DND-41 (cell line): ENCODE data around the gene GLCE.

Experiments used
- CTCF ChIP-seq: IDR thresholded peaks from 2 replicates; pipeline ENCODE4 v1.5.1; 2012; ENCODE audit warnings: borderline replicate concordance, low read length, moderate library complexity, mild to moderate bottlenecking; ENCODE audit not compliant: poor library complexity, severe bottlenecking; ENCODE audit errors: extremely low read depth
- EZH2 ChIP-seq: IDR thresholded peaks from 3 replicates; pipeline ENCODE4 v1.6.1; 2012; ENCODE audit warnings: borderline replicate concordance, low read depth, mild to moderate bottlenecking, moderate library complexity, low read length, inconsistent platforms; ENCODE audit not compliant: severe bottlenecking

DNA sequence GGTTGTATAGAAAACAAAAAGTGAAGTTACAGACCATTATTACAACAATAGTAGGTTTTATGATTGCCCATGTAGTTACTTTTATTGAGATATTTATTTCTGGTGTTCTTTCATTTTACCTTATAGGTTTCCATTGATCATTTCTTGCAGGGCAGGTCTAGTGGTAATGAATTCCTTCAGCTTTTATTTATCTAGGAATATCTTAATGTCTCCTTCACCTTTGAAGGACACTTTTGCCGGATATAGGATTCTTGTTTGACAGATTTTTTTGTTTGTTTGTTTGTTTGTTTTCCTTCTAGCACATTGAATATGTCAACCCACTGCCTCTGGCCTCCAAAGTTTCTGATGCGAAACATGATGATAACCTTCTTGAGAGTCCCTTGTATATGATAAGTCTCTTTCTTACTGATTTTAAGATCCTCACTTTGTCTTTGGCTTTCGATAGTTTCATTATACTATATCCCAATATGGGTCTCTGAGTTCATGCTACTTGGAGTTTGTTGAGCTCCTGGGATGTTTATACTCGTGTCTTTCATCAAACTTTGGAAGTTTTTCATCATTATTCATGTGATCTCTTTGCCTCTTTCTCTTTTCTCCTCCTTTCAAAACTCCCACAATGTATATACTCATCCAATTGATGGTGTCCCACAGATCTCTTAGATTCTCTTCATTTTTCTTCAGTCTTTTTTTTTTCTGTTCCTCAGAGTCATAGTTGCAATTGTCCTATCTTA, 62.8 kb downstream of the GLCE start:
- TF ChIP-seq CTCF, result no peak
- no peak for TF ChIP-seq EZH2
